ENCODE results near the gene PAF1.

- TF ChIP-seq POLR2A (IDR thresholded peaks at IDR 0.05) (no peak), CTCF (IDR thresholded peaks at IDR 0.05) (no peak)
These were observed 34.8 kb upstream of the PAF1 start for GRCh38 chr19:39425744-39426143.

Data from gastroesophageal sphincter (tissue), 3 donors.